Loucy (cell line): Measurements from ENCODE around the gene HCFC1.

ENCODE experiments used
- CTCF ChIP-seq: fragments of 200-600 bp; sonication (generic); conservative IDR thresholded peaks from 2 replicates; pipeline ENCODE4 v1.5.1; 2014; ENCODE audit warnings: mild to moderate bottlenecking, antibody characterized with exemption, low read length
- EZH2phosphoT487 ChIP-seq: fragments of 200-600 bp; IDR thresholded peaks from 2 replicates; pipeline ENCODE4 v1.6.1; 2018; ENCODE audit warnings: antibody characterized with exemption, mild to moderate bottlenecking, moderate library complexity, borderline replicate concordance

DNA sequence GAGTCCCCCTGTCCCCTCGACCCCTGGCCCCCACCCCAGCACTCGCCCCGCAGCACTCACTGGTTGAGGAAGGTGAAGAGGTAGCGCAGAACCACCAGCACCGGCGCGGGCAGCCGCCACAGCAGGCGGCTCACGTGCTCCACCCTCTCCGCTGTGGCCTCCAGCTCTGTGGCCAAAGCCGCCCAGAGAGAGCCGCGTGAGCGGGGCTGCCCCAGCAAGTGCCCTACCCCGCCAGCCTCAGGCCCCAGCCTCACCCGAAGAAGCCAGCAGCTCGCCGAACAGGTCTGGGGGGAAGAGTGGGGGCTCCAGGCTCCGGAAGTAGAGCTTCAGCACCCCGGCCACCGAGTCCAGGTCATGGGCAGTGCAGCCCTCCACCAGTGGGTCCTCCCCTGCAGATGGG lies 61.2 kb downstream of the HCFC1 start:
- TF ChIP-seq CTCF, result no peak
- TF ChIP-seq EZH2phosphoT487, result no peak
